Stomach (tissue), 9 donors: ENCODE measurements around the gene GPC2. TPM values are rescaled to one million over a fixed set of nuclear protein-coding genes. Genes with fewer than 3 reads are reported as not detected.

Experiments used
- DNase-seq, 2 donors: peaks; one replicate each; pipeline versions ENCODE4 v3.0.0 to v3.0.0-alpha.2; 2013 to 2019
- H3K27ac ChIP-seq, 5 donors: fragments of 200-600 bp in 4 of 5; sonication (generic) in 4 of 5; one replicate each; pipeline ENCODE4 v1.5.1; 2013 to 2019; ENCODE audit warnings: mild to moderate bottlenecking in 1 of 5, moderate library complexity in 1 of 5
- H3K27me3 ChIP-seq, 3 donors: fragments of 200-600 bp; sonication (generic); one replicate each; pipeline ENCODE4 v1.5.1; 2017 to 2019; ENCODE audit warnings: mixed run types in 1 of 3
- H3K36me3 ChIP-seq, 4 donors: fragments of 200-600 bp; sonication (generic); 1 replicate in 3 of 4; 2 replicates in 1 of 4; pipeline ENCODE4 v1.5.1; 2016 to 2019
- H3K4me1 ChIP-seq, 4 donors: fragments of 200-600 bp; sonication (generic); one replicate each; pipeline ENCODE4 v1.5.1; 2016 to 2019
- H3K4me3 ChIP-seq, 4 donors: fragments of 200-600 bp; sonication (generic) in 3 of 4; one replicate each; pipeline ENCODE4 v1.5.1; 2016 to 2019; ENCODE audit warnings: mild to moderate bottlenecking in 1 of 4
- H3K9me3 ChIP-seq, 4 donors: fragments of 200-600 bp; sonication (generic); one replicate each; pipeline ENCODE4 v1.5.1; 2016 to 2019
- EP300 ChIP-seq: sonication (generic); formaldehyde crosslinking; IDR thresholded peaks from one replicate; pipeline ENCODE4 v1.6.1; 2017; ENCODE audit warnings: antibody characterized with exemption
- POLR2A ChIP-seq, 4 donors: fragments of 450-650 bp; IDR thresholded peaks; one replicate each; pipeline ENCODE4 v1.6.1; 2016; ENCODE audit warnings: antibody characterized with exemption in 4 of 4, control low read depth in 2 of 4, mild to moderate bottlenecking in 1 of 4, moderate library complexity in 1 of 4
- POLR2AphosphoS5 ChIP-seq, 3 donors: sonication (generic); formaldehyde crosslinking; IDR thresholded peaks; one replicate each; pipeline ENCODE4 v1.6.1; 2016; ENCODE audit warnings: antibody characterized with exemption in 3 of 3
- WGBS, 5 donors: extraction: QIAGEN DNeasy Blood & Tissue Kit in 3 of 5; methylation state at CpG; one replicate each; pipeline versions ENCODE4 v1.1.5 to v1.1.7; 2013 to 2018; 5-methylcytosine and 5-hydroxymethylcytosine counted together
- intact Hi-C: fragments of 100-400 bp; cut with DNase I; formaldehyde crosslinking; loops from one replicate; pipeline ENCODE4 v1.15.1; 2023; ENCODE audit warnings: low total_unique reads
- polyA plus RNA-seq, 3 donors: library from polyadenylated mRNA; stranded (reverse); fragments of 200-250 nt; gene quantifications; one replicate each; pipeline ENCODE4 v1.2.3, GENCODE V29; 2013
- total RNA-seq, 5 donors: library from RNA; depleted of rRNA; stranded (reverse); fragments of >200 nt; gene quantifications; one replicate each; pipeline versions ENCODE4 v1.1.0 to v1.2.3, GENCODE V29; 2014 to 2016
- TF ChIP-seq, protein P1 (sequence below), 7 experiments: fragments of 450-650 bp in 4 of 7; fragments of 200-600 bp in 3 of 7; sonication (generic) in 3 of 7; IDR thresholded peaks; one replicate each; pipeline ENCODE4 v1.5.1; 2016 to 2019; ENCODE audit warnings: antibody characterized with exemption in 7 of 7, control low read depth in 2 of 7, mild to moderate bottlenecking in 1 of 7
- donor health status: healthy with polysubstance abuse.
- donor health status: Bipolar disorder and iron deficiency.
- donor health status: healthy.

GPC2 gene
- total and polyA plus RNA-seq, 8 donors: 0.12 to 4.9 (median 1.0) TPM; not detected in 2

DNA sequence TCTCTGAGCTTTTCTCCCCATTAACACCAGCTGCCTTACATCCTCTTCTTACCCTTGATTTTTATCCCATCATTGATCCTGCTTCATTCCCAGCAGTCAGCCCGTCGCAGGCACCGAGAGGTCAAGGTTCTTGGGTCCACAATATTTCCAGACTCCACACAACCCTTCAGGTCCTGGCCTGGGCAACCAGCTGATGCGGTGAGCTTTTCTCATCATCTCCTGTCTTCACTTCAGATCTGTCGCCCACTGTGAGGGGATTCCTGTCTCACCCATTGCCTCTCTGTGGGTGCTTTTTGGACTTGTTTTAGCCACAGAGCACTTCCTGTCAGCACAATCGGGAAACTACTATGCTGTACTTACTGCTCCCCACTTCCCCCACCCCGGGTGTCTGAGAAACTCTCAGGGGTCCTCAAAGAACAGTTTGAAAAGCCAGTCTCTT lies 34.2 kb upstream of the GPC2 start:
- WGBS, 5 donors: 62 to 88% (median 78%) methylated on average over 7 of the region's 7 CpGs
- TF ChIP-seq POLR2A (IDR thresholded peaks at IDR 0.05) (no peak), EP300 (no peak), POLR2AphosphoS5 (IDR thresholded peaks at IDR 0.05) (no peak)
- TF ChIP-seq, protein P1, sequence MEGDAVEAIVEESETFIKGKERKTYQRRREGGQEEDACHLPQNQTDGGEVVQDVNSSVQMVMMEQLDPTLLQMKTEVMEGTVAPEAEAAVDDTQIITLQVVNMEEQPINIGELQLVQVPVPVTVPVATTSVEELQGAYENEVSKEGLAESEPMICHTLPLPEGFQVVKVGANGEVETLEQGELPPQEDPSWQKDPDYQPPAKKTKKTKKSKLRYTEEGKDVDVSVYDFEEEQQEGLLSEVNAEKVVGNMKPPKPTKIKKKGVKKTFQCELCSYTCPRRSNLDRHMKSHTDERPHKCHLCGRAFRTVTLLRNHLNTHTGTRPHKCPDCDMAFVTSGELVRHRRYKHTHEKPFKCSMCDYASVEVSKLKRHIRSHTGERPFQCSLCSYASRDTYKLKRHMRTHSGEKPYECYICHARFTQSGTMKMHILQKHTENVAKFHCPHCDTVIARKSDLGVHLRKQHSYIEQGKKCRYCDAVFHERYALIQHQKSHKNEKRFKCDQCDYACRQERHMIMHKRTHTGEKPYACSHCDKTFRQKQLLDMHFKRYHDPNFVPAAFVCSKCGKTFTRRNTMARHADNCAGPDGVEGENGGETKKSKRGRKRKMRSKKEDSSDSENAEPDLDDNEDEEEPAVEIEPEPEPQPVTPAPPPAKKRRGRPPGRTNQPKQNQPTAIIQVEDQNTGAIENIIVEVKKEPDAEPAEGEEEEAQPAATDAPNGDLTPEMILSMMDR (IDR thresholded peaks at IDR 0.05): no peak
- peak in 1 of 2 donors; percentile 37 for DNase-seq
- intact Hi-C loops: loop anchor here (10.0 kb wide), 1 partner anchor 77 kb away; no protein-coding TSS in a partner anchor
- Histone ChIP-seq H3K9me3 (no peaks in the 10 kb centered on the region), H3K27ac (no peak overlapping the region), H3K27me3 (no peaks in the 10 kb centered on the region), H3K4me3 (no peak overlapping the region), H3K36me3 (no peaks in the 10 kb centered on the region), H3K4me1 (peaks cover 0 to 17% (median 5%) of the 10 kb centered on the region in 4 donors)

DNA sequence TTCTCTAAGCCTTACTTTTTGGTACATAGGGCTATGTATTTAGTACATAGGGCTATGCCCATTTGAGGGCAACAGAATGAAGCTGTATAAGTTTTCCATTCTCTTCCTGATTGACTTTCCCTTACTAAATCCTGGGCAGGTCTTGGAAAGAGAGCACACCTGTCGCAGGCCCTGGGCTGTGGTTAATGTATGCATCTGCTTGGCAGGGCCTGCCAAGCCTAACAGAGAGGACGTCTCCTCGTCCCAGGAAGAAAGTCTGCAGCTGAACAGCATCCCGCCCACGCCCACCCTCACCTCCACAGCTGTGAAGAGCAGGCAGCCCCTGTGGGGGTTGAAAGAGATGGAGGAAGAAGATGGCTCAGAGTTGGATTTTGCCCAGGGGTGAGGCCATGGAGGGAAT lies 33.6 kb upstream of the GPC2 start:
- H3K4me3 ChIP-seq: no peak overlapping the region
- 68 to 83% (median 76%) methylated on average over 5 of the region's 5 CpGs for WGBS, 5 donors
- intact Hi-C loops: loop anchor here (10.0 kb wide), 1 partner anchor 76 kb away; no protein-coding TSS in a partner anchor
- H3K36me3 ChIP-seq: no peaks in the 10 kb centered on the region
- H3K27me3 ChIP-seq: no peaks in the 10 kb centered on the region
- no peaks in the 10 kb centered on the region for H3K9me3 ChIP-seq
- H3K27ac ChIP-seq: no peak overlapping the region
- TF ChIP-seq, protein P1 (IDR thresholded peaks at IDR 0.05): no peak
- TF ChIP-seq EP300 (no peak), POLR2A (IDR thresholded peaks at IDR 0.05) (no peak), POLR2AphosphoS5 (IDR thresholded peaks at IDR 0.05) (no peak)
- no peak for DNase-seq
- H3K4me1 ChIP-seq: peaks cover 0 to 12% (median 5%) of the 10 kb centered on the region in 4 donors

DNA sequence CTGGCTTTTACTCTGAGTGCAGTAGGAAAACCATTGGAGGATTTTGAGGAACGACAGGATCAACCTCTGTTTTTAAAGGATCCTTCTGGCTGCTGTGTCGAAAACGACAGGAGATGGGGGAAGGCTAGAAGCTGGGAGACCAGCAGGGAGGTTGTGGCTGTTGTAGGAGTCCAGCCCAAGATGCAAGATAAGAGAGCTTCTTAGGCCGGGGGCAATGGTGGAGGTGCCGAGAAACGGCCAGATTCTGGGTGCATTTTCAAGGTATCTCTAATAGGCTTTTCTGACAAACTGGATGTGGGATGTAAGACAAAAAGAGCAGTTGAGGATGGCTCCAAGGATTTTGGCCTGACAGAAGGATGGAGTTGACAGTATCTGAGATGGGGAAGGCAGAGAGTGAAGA lies 32.3 kb upstream of the GPC2 start:
- peaks cover 0 to 5% (median 0%) of the 10 kb centered on the region in 3 donors for H3K27me3 ChIP-seq
- no peak for DNase-seq
- no peak overlapping the region for H3K27ac ChIP-seq
- H3K36me3 ChIP-seq: no peaks in the 10 kb centered on the region
- no peaks in the 10 kb centered on the region for H3K9me3 ChIP-seq
- H3K4me3 ChIP-seq: no peak overlapping the region
- peaks cover 0 to 11% (median 5%) of the 10 kb centered on the region in 4 donors for H3K4me1 ChIP-seq
- 60 to 76% (median 65%) methylated on average over 6 of the region's 6 CpGs for WGBS, 5 donors
- intact Hi-C loops: no loop called here
- TF ChIP-seq POLR2AphosphoS5 (IDR thresholded peaks at IDR 0.05): no peak
- no peak for TF ChIP-seq EP300
- no peak for TF ChIP-seq POLR2A (IDR thresholded peaks at IDR 0.05)
- TF ChIP-seq, protein P1 (IDR thresholded peaks at IDR 0.05): no peak

DNA sequence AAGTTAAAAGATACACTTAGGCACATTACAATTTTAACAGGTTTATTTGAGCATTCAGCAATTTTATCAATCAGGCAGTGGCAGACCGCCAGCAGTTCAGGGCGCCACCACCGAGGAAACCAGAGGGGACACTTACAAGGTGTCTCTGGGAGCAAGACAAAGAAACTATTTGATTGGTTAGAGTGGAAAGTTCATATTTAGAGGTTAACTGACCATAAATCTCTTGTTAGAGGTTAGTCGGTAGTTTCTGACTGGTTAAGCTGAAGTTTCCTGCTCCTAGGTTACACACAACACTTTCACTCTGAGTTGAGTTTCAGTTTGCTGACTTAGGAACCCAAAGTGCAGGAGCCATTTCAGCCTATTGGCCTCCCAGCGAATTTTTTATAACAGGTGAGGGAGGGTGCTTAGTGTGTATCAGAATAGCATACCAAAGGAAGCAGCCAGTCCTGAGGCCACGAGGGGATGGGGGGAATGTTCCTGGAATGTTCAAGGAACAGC lies 31.8 kb upstream of the GPC2 start:
- Histone ChIP-seq H3K36me3 (no peaks in the 10 kb centered on the region), H3K4me1 (peaks cover 0 to 11% (median 5%) of the 10 kb centered on the region in 4 donors), H3K27ac (no peak overlapping the region), H3K27me3 (peaks cover 0 to 5% (median 0%) of the 10 kb centered on the region in 3 donors), H3K9me3 (no peaks in the 10 kb centered on the region), H3K4me3 (no peak overlapping the region)
- WGBS, 5 donors: 11 to 33% (median 17%) methylated on average over 6 of the region's 6 CpGs
- peak in 1 of 2 donors; percentile 56 for DNase-seq
- TF ChIP-seq POLR2A (IDR thresholded peaks at IDR 0.05) (no peak), POLR2AphosphoS5 (IDR thresholded peaks at IDR 0.05) (no peak), EP300 (no peak)
- TF ChIP-seq, protein P1 (IDR thresholded peaks at IDR 0.05): no peak
- intact Hi-C loops: no loop called here
